ENCODE results near the gene QTRT2. TPM values are rescaled to one million over a fixed set of nuclear protein-coding genes. Genes with fewer than 3 reads are reported as not detected.

The QTRT2 gene
- total RNA-seq, 4 donors from 2014 or later, result 3.3 to 7.1 (median 6.9) TPM

DNA sequence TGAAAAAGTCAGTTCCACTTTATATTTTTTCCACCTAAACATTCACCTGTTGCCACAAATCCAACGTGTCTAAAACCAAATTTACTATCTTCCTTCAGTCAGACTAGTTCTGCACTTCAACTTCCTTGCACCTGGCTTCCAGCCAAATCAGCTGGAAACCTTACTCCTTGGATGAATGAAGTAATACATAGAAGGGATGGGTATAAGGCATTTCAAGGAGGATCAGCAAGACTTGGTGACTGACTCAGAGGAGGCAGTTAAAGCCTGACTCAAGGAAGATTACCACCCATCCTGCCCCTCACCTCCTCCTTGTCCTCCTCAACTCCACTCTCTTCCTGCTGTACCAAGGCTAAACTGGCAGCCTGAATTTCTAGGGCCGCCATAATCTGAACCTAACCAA lies 37.1 kb downstream of the QTRT2 start:
- H3K27me3 ChIP-seq, result no peaks in the 10 kb centered on the region
- intact Hi-C loops (cut with DNase I; ENCODE audit: low total_unique reads) (no loop called here), in situ Hi-C loops (cut with MboI; ENCODE audit: low sequenced_read_pairs in 4 of 4) (no loop called here)
- no peak overlapping the region for H3K4me3 ChIP-seq
- no peak overlapping the region for H3K27ac ChIP-seq
- ATAC-seq (no peak), DNase-seq (peak in 1 of 2 donors; percentile 12)
- no peaks in the 10 kb centered on the region for H3K36me3 ChIP-seq
- no peaks in the 10 kb centered on the region for H3K9me3 ChIP-seq
- TF ChIP-seq POLR2A (IDR thresholded peaks at IDR 0.05), result no peak
- TF ChIP-seq, protein P1, sequence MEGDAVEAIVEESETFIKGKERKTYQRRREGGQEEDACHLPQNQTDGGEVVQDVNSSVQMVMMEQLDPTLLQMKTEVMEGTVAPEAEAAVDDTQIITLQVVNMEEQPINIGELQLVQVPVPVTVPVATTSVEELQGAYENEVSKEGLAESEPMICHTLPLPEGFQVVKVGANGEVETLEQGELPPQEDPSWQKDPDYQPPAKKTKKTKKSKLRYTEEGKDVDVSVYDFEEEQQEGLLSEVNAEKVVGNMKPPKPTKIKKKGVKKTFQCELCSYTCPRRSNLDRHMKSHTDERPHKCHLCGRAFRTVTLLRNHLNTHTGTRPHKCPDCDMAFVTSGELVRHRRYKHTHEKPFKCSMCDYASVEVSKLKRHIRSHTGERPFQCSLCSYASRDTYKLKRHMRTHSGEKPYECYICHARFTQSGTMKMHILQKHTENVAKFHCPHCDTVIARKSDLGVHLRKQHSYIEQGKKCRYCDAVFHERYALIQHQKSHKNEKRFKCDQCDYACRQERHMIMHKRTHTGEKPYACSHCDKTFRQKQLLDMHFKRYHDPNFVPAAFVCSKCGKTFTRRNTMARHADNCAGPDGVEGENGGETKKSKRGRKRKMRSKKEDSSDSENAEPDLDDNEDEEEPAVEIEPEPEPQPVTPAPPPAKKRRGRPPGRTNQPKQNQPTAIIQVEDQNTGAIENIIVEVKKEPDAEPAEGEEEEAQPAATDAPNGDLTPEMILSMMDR (IDR thresholded peaks at IDR 0.05 in 4 of 5, conservative IDR thresholded peaks at IDR 0.05 in 1 of 5), result no peak
- peaks cover 0 to 5% of the 10 kb centered on the region in 2 donors for H3K4me1 ChIP-seq

DNA sequence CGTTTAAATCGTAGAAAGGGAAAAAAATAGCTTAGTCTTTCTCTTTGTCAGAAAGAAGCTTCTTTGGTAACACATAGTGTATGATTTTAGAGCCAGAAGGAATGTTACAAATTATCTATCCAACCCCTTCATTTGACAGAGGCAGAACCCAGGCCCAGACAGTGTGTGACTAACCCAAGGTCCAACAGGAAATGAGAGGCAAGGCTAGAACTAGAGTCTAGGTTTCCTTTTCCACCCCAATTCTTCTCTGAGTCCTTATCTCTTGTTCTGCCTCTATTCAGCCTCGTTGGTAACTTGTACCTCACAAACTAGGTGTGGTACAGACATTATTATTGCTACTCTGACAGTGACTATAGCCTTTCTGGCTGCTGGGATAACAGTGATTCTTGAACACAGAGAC lies 39.3 kb downstream of the QTRT2 start:
- Histone ChIP-seq H3K4me3 (no peak overlapping the region), H3K4me1 (peaks cover 0 to 5% of the 10 kb centered on the region in 2 donors), H3K27ac (no peak overlapping the region), H3K9me3 (no peaks in the 10 kb centered on the region), H3K27me3 (no peaks in the 10 kb centered on the region), H3K36me3 (no peaks in the 10 kb centered on the region)
- DNase-seq (no peak), ATAC-seq (no peak)
- in situ Hi-C loops (cut with MboI; ENCODE audit: low sequenced_read_pairs in 4 of 4), result no loop called here
- intact Hi-C loops (cut with DNase I; ENCODE audit: low total_unique reads), result no loop called here
- TF ChIP-seq POLR2A (IDR thresholded peaks at IDR 0.05), result no peak
- TF ChIP-seq, protein P1 (IDR thresholded peaks at IDR 0.05 in 4 of 5, conservative IDR thresholded peaks at IDR 0.05 in 1 of 5), result no peak

DNA sequence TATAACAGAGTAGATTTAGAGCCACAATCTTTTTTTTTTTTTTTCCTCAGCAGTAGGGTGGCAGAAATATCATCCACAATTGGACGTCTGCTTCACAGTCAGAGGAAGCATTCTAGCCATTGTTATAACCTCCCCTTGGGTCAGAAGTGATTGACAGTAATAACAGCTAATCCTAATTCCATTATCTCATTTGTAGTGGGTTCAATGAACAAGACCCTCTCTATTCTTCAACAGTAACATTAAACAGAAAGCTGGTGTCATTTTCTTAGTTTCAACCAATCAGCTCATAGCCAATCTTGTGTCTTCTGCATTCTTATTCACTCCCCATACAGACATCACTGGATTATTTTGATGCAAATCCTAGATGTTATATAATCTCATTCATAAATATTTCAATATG lies 44.6 kb downstream of the QTRT2 start:
- Histone ChIP-seq H3K27ac (no peak overlapping the region), H3K36me3 (no peaks in the 10 kb centered on the region), H3K27me3 (no peaks in the 10 kb centered on the region), H3K4me1 (no peaks in the 10 kb centered on the region), H3K9me3 (no peaks in the 10 kb centered on the region), H3K4me3 (no peak overlapping the region)
- TF ChIP-seq, protein P1 (IDR thresholded peaks at IDR 0.05 in 4 of 5, conservative IDR thresholded peaks at IDR 0.05 in 1 of 5), result no peak
- no peak for TF ChIP-seq POLR2A (IDR thresholded peaks at IDR 0.05)
- in situ Hi-C loops (cut with MboI; ENCODE audit: low sequenced_read_pairs in 4 of 4), result no loop called here
- DNase-seq (no peak), ATAC-seq (no peak)
- intact Hi-C loops (cut with DNase I; ENCODE audit: low total_unique reads), result no loop called here

DNA sequence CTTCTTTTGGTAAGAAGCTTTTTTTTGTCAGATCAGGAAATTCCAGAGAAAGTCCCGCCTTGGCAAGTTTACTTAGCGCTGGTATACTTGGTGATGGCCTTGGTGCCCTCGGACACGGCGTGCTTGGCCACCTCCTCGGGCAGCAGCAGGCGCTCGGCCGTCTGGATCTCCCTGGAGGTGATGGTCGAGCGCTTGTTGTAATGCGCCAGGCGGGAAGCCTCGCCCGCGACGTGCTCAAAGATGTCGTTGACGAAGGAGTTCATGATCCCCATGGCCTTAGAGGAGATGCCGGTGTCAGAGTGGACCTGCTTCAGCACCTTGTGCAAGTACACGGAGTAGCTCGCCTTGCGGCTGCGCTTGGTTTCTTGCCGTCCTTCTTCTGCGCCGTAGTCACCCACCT lies 46.6 kb downstream of the QTRT2 start:
- H3K4me1 ChIP-seq, result no peaks in the 10 kb centered on the region
- H3K9me3 ChIP-seq, result no peaks in the 10 kb centered on the region
- no peak overlapping the region for H3K4me3 ChIP-seq
- no peak overlapping the region for H3K27ac ChIP-seq
- H3K36me3 ChIP-seq, result no peaks in the 10 kb centered on the region
- DNase-seq (no peak), ATAC-seq (no peak)
- no peaks in the 10 kb centered on the region for H3K27me3 ChIP-seq
- intact Hi-C loops (cut with DNase I; ENCODE audit: low total_unique reads), result no loop called here
- TF ChIP-seq, protein P1 (IDR thresholded peaks at IDR 0.05 in 4 of 5, conservative IDR thresholded peaks at IDR 0.05 in 1 of 5), result no peak
- no peak for TF ChIP-seq POLR2A (IDR thresholded peaks at IDR 0.05)
- in situ Hi-C loops (cut with MboI; ENCODE audit: low sequenced_read_pairs in 4 of 4), result no loop called here

DNA sequence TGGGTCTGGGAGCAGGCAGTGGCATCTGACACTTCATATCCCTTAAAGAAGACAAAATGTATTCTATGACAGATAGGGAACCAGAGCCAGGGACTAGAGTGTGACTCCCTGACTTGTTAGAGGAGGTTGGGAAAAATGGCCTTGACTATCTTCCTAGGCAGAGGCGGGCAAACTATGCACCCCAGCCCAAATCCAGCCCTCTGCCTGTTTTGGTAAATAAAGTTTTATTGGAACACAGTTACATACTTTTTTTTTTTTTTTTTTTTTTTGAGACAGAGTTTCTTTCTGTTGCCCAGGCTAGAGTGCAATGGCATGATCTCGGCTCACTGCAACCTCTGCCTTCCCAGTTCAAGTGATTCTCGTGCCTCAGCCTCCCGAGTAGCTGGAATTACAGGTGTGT lies 47.3 kb downstream of the QTRT2 start:
- in situ Hi-C loops (cut with MboI; ENCODE audit: low sequenced_read_pairs in 4 of 4) (no loop called here), intact Hi-C loops (cut with DNase I; ENCODE audit: low total_unique reads) (no loop called here)
- ATAC-seq (no peak), DNase-seq (no peak)
- Histone ChIP-seq H3K4me1 (no peaks in the 10 kb centered on the region), H3K27me3 (no peaks in the 10 kb centered on the region), H3K4me3 (no peak overlapping the region), H3K36me3 (no peaks in the 10 kb centered on the region), H3K9me3 (no peaks in the 10 kb centered on the region), H3K27ac (no peak overlapping the region)
- TF ChIP-seq POLR2A (IDR thresholded peaks at IDR 0.05), result no peak
- TF ChIP-seq, protein P1 (IDR thresholded peaks at IDR 0.05 in 4 of 5, conservative IDR thresholded peaks at IDR 0.05 in 1 of 5), result no peak
